Putamen (tissue), 1 donor: ENCODE results near the gene OPCML.

ENCODE experiments used
- DNase-seq: peaks from one replicate; pipeline ENCODE4 v3.0.0-alpha.2; 2016; ENCODE audit warnings: low spot score

The OPCML gene

DNA sequence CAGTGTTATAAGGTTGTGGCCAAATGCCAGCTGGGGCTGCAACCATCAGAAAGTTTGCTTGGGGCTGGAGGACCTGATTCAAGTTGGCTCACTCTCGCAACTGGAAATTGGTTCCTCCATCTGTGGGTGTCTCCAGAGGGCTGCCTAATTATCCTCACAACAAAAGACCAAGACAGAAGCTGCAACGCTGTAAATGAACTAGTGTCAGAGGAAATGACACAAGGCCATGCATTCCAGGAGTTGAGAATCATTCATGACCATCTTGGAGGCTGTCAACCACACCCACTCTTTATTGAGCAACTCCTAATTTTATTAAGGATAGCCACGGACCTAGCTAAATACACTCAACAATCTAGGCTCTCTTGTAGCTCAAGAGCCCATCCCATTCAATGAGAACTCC lies 1060.8 kb downstream of the OPCML start:
- DNase-seq: no peak

DNA sequence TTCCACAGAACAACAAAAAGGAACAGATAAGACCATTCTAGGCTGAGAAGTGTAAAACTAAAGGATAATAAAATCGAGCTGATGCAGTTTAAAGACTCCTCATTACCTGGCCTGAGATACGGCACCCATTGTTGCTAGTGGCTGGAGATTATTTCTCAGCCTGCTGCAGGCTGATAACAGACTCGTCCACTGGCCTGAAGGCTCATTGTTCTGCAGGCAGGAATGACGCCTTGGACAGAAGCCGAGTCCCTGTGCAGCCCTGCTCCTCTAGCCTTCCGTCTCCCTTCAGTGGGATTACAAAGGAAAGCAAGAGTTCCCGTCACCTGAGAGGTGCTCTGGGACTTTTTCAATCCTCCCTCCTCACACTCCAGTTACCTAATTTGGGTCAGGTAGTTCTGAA lies 1065.3 kb downstream of the OPCML start:
- DNase-seq: no peak

DNA sequence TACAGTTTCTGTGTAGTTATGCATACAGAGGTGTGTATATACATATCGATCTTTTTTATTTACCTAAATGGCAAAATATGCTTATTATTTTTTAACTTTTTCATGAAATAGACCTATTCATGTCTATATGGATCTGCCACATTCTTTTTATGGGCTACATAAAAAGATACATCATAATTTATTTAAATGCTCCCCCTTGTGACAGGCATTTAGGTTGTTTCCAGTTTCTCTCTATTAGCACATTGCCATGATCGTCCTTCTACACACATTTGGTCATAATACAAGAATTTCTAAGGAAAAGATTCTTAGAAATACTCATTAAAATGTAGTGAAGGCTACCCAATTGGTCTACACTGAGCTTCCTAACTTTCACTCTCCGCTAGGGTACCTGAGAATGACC lies 1067.4 kb downstream of the OPCML start:
- no peak for DNase-seq

DNA sequence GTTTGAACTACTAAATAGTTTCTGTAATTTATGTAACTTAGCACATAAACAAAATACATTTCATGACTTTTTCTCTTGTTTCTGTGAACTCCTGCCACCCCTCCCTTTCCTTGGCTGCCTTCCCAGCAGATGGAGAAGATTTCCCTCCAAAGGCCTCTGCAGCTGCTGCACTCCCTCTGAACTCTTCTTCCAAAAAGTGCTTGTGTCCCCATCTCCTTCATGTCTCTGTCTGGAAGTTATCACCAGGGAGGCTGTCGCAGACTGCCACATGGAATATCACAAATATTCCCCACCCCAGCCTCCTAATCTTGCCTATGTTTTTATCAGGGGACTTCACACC lies 1068.3 kb downstream of the OPCML start:
- no peak for DNase-seq

DNA sequence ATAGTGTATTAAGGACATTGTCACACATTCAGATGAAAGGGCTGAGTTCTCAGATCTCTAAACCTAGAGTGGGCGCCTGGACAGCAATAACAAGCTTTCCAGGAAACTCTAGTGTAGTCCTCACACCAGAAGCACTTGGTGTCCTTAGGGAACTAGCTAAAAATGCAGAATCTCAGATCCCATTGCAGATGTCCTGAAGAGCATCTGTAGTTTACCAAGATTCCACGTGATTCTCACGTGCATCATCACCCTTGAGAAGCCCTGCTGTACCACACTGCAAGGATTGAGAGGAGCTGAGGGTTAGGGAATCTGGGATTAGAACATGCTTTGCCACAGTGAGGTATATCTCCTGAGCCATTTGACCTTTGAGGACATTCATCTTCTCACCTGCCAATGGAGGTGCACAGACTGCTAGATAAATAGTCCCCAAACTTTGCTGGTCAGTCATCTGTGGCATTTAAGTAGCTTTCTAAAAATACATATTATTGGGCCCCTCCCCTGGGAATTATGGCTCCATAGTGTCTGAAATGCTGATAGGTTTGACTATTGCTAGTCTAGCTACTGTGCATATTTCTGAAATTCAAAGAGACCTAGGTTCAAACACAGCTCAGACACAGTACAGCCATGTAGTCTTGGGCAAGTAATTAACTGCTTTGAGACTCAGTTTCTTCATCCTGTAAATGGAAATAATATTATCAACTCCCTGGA lies 1068.9 kb downstream of the OPCML start:
- DNase-seq: no peak

DNA sequence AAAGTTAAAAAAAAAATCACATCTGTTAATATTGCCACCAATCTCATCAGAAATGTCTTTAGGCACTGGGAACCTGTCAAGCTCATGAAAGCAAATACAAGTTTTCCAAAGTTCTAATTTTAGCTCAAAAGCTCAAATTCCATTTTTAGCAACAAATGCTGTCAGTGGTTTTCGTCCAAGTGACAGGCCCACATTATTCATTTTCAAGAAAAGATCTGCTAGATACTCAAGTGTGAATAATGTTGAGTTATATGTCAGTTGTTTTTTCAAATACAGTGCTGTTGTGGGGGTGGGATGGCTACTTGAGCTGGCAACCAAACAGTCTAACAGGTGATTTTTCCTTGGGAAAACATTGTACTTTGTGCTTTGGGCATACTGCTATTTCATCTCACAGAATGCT lies 1072.6 kb downstream of the OPCML start:
- no peak for DNase-seq

DNA sequence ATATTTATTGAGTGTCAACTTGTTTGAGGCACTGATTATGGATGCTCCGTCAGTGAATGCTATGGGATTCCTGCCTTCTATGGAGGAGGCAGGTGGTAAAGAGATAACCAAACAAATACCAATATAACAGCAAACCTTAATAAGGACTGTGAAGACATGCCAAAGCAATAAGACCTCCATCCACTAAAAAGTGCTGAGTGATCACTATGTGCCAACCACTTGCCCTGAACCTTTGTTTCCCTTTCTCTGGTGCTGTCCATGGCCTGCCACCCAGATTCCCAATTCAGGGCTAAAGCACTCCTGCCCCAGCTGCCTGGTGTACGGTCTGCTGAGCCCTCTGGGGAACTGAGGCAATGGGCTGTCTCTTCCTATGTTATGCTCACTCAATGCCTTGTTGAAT lies 1074.9 kb downstream of the OPCML start:
- DNase-seq: no peak

DNA sequence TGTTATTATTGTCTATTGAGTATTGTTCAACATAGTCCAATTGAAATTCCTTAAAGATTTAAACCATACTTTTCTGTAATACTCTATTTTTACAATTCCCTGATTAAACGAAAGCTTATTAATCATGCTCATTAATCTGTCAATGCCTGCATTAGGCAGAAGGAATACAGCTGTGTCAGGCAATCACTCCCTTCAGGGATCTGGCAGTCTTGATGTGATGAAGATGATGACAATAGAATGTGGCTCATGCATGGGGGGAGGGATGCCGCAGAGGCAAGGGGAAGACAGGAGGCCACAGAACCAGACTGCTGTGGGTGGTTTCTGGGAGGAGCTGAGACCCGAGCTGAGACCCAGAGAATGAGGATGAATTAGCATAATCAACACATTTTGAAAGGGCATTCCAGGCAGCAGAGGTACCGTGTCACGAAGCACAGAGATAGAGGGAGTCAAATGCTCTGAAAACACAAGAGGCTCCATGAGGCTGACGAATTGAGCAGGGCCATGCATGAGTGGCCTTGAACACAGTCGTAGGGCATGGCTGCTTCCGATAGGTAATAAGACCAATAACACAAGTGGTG lies 1075.5 kb downstream of the OPCML start:
- DNase-seq: no peak

DNA sequence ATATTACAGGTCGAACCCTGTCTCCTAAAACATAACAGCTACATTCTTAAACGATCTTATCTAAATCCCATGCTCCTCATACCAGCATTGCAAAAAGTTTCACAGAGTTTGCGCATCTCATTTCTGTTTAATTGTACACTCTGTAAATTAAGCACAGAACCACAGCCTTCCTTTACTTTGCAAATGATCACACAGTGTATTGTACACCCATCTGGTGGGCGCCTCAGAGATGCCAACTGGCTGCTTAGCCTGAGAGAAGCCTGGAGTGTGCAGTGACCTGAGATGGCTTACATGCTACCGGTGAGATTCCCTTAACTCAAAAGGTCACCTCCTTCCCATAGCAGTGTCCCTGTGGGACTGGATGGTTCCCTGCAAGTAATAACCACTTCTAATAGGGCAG lies 1077.3 kb downstream of the OPCML start:
- no peak for DNase-seq

DNA sequence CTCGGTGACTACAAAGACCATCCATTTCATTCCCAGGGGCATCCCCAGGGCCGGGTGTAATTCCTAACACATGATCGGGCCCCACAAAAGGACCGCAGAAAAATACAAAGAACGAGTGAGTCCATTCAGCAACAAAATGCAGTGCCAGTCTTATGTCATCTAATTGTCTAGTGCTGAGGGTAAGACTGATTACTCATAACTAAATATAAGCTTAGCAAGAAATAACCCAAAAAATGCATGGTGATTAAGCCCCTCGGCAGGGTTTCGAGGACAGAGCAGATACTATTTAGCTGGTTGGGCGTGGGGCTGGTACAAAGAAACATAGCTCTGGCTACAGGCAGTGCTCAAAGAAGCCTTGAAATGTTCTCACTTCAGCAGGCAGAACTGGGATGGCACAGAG lies 1078.9 kb downstream of the OPCML start:
- DNase-seq: no peak

DNA sequence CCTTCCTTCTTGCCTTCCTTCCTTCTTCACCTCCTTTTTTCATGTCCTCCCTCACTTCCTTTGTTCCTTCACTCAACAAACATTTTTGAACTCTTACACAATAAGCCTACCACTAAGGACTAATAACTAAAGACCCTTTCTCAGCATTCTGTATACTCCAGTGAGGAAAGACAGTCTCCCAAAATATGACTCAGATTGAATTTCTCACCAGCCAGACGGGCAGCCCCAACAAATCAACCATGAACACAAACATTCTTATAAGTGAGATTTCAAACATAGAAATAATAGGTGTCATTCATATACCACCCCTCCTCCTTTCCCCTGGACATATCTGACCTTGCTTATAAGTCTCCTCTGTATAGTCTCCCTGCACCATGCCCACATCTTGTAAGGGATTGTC lies 1079.7 kb downstream of the OPCML start:
- no peak for DNase-seq

DNA sequence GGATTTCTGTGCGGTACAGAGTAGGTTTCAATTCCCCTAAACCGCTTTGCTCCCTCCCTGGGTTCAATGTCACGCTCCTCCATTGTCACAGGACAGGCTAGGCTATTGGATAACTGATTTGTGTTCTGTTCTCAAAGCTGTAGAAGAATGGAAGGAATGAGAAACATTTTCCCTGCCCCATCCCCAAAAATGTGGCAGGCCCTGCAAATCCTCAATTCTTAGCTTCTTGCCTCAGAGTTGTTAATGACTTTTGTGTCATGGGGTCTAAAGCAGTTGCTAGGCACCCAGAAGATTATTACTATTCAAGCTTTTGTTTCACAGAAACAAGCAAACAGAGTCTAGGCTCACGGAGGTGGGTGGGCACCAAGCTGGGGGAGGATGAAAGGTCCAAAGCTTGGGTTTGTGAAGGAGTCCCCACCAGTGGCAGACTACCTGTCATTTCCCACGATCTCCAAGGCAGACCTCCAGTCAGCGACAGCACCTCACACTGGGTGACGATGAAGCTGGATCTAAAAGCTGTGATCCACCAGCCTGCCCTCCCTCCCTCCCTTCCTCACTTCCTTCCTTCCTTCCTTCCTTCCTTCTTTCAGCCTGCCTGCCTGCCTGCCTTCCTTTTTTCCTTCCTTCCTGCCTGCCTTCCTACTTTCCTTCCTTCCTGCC lies 1080.2 kb downstream of the OPCML start:
- DNase-seq: no peak

DNA sequence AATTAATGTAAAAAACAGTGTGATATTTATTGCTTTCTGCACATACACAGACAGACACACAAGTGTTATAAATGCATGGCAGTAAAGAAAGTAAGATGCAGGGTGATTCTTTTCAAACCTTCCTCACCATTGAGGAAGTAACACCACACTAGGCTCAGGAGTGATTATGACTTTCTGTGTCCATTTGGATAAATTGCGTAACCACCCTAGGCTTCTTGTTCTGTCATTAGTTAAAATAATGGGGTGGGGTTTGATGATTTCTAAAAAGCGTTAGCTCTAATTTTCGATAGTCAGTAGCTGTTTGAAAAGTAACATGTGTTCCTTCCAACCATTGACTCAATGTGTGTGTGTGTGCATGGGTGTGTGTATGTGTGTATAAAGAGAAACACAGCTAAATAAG lies 1081.7 kb downstream of the OPCML start:
- no peak for DNase-seq

DNA sequence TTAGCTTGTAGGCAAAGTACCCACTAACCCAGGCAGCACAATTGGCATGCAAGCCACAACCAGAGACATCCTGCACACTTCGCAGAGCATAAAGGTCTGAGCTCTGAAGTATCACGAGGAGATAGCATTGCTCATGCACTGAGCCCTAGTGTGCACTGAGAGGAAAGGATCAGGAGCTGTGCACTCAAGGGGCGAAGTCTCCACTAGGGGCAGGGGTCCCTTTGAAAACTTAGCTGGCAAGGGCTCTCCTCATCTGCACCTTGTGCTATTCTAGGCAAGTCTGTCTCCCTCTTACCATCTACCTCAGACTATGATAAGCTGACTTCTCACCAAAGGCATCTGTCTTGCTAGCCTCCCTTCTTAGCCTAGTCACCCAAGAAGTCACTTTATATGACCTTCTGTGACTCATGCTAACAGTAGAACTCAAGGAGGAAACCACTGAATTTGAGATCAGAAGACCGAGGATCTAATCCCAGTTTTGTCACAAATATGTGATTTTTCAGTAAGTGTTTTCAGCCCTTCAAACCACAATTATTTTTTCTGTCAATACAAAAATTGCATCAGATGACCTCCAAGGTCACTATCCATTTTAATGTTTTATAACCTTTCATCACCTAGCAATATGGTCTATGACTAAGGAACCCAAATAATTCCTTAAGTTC lies 1083.8 kb downstream of the OPCML start:
- no peak for DNase-seq

DNA sequence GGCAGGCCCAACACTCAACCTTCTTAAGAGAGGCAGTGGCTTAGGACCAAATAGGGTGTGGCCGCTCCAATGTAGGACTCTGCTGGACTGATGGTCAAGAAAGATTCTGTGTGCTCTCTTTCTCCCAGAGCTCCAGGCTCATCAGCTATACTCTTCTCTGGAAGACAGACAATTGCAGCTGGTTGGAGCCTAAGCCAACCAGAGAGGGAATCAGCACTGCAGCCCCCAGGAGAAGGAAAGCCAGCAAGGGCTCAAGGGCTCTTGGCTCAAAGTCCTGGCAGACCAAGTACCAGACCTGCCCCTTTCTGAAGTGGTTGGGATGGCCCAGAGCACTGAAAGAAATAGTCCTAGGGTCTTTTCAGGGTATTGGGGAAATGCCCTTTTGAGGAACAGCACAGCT lies 1084.5 kb downstream of the OPCML start:
- no peak for DNase-seq

DNA sequence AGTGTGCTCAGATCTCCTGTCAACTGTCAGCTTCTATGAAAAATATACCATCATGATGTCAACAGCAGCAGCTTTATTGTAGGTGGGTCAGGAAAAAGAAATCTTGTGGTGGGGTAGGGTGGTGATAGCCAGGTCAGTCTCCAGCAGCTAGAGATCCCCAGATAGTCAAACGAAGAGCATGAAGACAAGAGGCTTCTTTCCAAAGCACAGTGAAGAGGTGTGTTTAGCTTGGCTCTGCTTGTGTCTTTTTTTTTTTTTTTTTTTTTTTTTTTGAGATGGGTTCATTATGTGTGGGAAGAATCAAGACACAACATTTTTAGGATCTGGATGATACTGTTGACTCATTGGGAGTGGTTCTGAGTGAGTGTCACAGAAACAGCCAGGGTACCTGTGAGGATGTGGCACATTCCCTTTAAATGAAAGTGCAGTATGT lies 1086.4 kb downstream of the OPCML start:
- no peak for DNase-seq

DNA sequence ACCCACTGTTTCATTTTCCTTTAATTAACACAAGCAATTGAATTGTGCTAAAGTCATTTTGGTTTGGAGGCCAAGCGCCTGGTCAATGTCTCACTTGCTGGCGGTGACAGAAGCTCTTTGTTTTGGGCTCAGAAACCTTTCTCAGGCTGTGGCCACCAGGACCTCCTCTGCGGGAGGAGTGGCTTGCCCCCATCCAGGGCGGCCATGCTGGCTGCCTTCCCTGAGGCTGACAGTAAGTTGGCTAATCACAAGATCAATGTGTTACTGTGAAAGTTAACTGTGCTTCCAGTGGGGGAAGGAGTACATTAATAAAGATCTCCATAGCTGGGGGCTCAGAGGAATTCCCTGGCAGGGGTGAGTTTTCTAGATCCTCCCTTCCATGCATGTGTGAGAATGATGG lies 1087.4 kb downstream of the OPCML start:
- no peak for DNase-seq

DNA sequence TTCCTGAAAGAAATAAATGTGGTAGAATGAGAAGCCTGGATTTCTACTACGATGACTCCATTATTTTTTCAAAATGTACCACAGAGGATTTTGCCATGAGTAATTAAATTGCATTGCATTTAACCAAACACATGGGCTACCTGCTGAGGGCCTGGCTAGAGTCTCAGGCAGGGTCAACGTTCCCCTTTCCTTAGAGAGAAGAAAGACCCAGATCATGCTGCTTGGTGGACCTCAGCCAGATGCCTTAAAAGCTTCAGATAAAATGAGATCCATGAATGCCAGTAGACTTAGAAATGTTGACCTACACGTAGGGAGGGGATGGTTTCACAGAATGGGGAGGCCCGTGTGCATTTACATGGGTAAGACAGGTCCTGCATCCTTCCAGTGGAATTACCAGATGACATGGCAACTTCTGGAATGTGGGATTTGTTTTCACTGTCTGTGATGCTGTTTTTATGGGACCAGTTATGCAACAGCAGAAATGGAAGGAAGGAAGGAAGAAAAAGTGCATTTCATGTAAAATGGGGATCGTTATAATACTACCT lies 1092.5 kb downstream of the OPCML start:
- no peak for DNase-seq

DNA sequence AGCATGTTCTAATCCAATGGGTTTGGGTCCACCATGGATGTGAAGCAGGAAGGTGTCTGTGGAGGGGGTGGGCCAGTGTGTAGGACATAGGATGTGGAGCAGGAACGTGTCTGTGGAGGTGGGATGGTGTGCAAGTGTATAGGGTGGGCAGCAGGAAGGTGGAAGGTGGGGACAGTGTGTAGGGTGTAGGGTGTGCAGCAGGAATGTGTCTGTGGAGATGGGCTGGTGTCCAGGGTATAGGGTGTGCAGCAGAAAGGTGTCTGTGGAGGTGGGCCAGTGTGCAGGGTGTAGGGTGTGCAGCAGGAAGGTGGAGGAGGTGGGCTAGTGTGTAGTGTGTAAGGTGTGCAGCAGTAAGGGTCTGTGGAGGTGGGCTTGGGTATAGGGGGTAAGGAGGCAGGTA lies 1093.9 kb downstream of the OPCML start:
- no peak for DNase-seq

DNA sequence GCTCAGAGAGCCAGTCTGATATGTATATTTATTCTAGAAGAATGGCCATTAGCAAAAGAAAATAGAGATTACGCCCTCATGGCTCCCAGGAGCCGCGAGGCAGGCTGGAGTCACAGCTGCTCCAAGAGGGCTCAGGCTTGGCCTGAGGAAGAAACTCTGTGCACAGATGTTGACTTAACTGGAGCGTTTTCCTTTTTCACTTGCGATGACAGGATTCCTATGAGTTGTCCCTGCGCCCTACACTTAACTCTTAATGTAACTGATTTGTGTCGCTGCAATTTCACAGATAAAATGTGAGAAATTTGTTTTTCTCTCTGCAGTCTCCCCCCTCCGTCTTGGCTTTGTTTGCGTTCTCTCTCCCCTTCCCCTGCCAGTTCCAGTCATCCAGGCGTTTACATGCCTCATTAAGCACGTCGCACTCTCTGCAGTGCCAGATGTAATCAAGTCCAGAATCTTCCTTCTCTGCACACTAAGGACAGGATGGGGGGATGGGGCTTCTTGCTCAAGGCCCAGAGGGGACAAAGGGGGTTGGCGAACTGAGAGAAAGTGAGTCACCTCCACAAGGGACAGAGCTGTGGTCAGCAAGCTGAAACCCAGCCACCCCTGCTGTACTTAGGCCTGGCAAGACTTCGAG lies 1101.8 kb downstream of the OPCML start:
- DNase-seq: no peak

DNA sequence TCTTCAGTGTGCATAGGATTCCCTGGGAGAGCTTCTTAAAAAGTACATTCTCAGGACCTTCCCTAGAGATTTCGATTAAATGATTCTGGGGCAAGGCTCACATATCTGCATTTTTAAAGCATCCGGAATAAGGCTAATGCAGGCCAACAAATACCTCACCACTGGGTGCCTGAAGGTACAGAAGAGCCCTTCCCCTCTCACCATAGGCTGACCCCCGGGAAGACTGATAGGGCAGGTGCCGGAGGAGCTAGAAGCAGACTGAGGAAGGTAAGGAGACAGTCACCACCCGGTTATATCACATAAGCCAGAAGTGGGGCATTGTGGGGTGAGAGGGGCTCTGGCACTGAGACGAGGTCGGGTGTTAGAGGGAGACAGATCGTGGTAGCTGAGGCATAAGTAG lies 1102.6 kb downstream of the OPCML start:
- DNase-seq: no peak

DNA sequence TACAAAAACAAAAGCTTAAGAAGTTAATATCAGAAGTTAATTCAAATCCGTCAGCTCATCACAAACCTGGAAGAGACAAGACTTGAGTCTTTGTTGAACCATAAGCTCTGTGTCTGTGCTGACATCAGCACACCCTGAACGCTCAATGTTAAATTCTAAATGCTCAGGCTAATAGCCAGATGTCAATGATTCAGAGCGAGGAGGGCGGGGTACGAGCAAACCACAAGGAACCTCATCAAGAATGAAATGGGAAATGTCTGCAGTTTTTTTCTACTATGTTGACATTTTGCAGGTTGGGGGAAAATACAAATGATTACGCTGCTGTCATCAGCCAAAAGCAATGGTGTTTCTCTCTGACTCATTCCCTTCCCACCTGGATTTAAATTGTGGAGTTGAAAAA lies 1104.7 kb downstream of the OPCML start:
- DNase-seq: no peak

DNA sequence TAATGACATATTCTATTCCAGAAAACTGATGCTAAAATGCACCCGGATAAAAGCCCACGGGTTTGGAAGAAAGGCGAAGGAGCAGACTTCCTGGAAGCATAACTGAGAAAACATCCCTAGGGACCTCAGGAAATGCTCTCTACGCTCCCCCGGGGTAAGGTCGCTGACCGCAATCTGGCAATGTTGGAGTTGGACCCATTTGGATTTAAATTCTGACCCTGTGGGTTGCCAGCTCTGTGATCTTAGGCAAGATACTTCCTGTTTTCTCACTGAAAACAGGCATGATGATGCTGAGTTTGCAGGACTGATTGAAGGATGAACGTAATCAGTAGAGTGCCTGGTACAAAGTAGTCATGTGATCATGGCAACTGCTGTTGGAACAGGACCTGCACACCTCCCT lies 1107.9 kb downstream of the OPCML start:
- DNase-seq: no peak
